GM12878 (cell line): Measurements from ENCODE around the gene FHOD3. TPM values are rescaled to one million over a fixed set of nuclear protein-coding genes. Genes with fewer than 3 reads are reported as not detected.

ENCODE experiments used
- ATAC-seq: fragments of 200-7000 bp; cut with Tn5 transposase; 3 replicates; pipeline ENCODE4 v1.9.1; 2020; ENCODE audit warnings: mild to moderate bottlenecking, moderate library complexity
- BruUV-seq: library from RNA; stranded (reverse); fragments of 400-500 nt; replicated peaks from 2 replicates; lab custom pipeline; 2021; lab: Mats Ljungman, UMichigan
- CTCF ChIA-PET: fragments of 300-600 bp; sonication (Branson Sonifier 250); formaldehyde crosslinking; extraction: SDS; loops from one replicate; lab custom pipeline; 2021; ENCODE audit warnings: inconsistent platforms; lab: Yijun Ruan, JAX
- POLR2A ChIA-PET: fragments of 350-600 bp; formaldehyde crosslinking; extraction: SDS; loops from one replicate; lab custom pipeline; 2021; ENCODE audit warnings: inconsistent platforms; lab: Charles Lee
- RAD21 ChIA-PET: fragments of 300-600 bp; sonication (Branson Sonifier 250); formaldehyde crosslinking; loops from one replicate; lab custom pipeline; 2023; ENCODE audit warnings: antibody characterized with exemption; ENCODE audit not compliant: unreplicated experiment; lab: Charles Lee
- SMC1A ChIA-PET: fragments of 300-600 bp; sonication (Branson Sonifier 250); formaldehyde crosslinking; loops from one replicate; lab custom pipeline; 2023; ENCODE audit not compliant: unreplicated experiment, uncharacterized antibody; lab: Charles Lee
- DNase-seq: peaks from one replicate; pipeline ENCODE4 v3.0.0-alpha.2; 2011; ENCODE audit warnings: low read depth, low spot score
- FAIRE-seq: peaks from 3 replicates; lab custom pipeline; 2011; peaks lifted over from hg19 to GRCh38; lab: Jason Lieb, UNC
- H2AFZ ChIP-seq: 2 replicates; pipeline ENCODE4 v1.6.0; 2011; ENCODE audit warnings: low read depth, low read length, control low read depth; ENCODE audit not compliant: control insufficient read depth
- H3K27ac ChIP-seq: 2 replicates; pipeline ENCODE4 v1.5.1; 2011; ENCODE audit warnings: control low read depth; ENCODE audit not compliant: control insufficient read depth, insufficient read depth
- H3K27me3 ChIP-seq, 2 experiments: replicated peaks in 1 of 2; 2 replicates each; pipeline versions ENCODE4 v1.6.0 to v1.6.1; 2011; ENCODE audit warnings: low read length in 1 of 2; ENCODE audit not compliant: control insufficient read depth in 2 of 2, insufficient read depth in 2 of 2
- H3K36me3 ChIP-seq, 2 experiments: 2 replicates each; pipeline ENCODE4 v1.5.1; 2011; ENCODE audit warnings: low read length in 1 of 2; ENCODE audit not compliant: control insufficient read depth in 2 of 2, insufficient read depth in 2 of 2
- H3K4me1 ChIP-seq: 2 replicates; pipeline ENCODE4 v1.6.1; 2011; ENCODE audit warnings: mild to moderate bottlenecking, low read length, moderate library complexity, mixed read lengths; ENCODE audit not compliant: control insufficient read depth, insufficient read depth
- H3K4me2 ChIP-seq: 2 replicates; pipeline ENCODE4 v1.6.0; 2011; ENCODE audit warnings: control low read depth; ENCODE audit not compliant: control insufficient read depth, insufficient read depth
- H3K4me3 ChIP-seq: fragments of 200-600 bp; sonication (generic); 2 replicates; pipeline ENCODE4 v1.5.1; 2016
- H3K79me2 ChIP-seq: 2 replicates; pipeline ENCODE4 v1.6.0; 2011; ENCODE audit warnings: low read length; ENCODE audit not compliant: control insufficient read depth, insufficient read depth
- H3K9ac ChIP-seq: 2 replicates; pipeline ENCODE4 v1.8.0; 2011; ENCODE audit warnings: low read length, control low read depth, mixed read lengths; ENCODE audit not compliant: control insufficient read depth, insufficient read depth
- H3K9me3 ChIP-seq: replicated peaks from 3 replicates; pipeline ENCODE4 v1.5.1; 2011; ENCODE audit warnings: mild to moderate bottlenecking, low read length; ENCODE audit not compliant: control insufficient read depth, insufficient read depth
- H4K20me1 ChIP-seq: 2 replicates; pipeline ENCODE4 v1.6.0; 2011; ENCODE audit not compliant: control insufficient read depth, insufficient read depth
- BACH1 ChIP-seq: fragments of 450-650 bp; IDR thresholded peaks from 2 replicates; pipeline ENCODE4 v1.6.1; 2017; ENCODE audit warnings: mild to moderate bottlenecking, borderline replicate concordance
- BHLHE40 ChIP-seq, 2 experiments: fragments of 450-650 bp in 1 of 2; IDR thresholded peaks; 2 replicates each; pipeline ENCODE4 v1.6.1; 2011 to 2017; ENCODE audit warnings: low read depth in 2 of 2, borderline replicate concordance in 1 of 2, improper control_type of control experiment in 1 of 2, low read length in 1 of 2, mild to moderate bottlenecking in 1 of 2
- CHD2 ChIP-seq: IDR thresholded peaks from 2 replicates; pipeline ENCODE4 v1.6.1; 2011; ENCODE audit warnings: low read depth, low read length, improper control_type of control experiment, borderline replicate concordance
- IKZF1 ChIP-seq: fragments of 450-650 bp; conservative IDR thresholded peaks from 2 replicates; pipeline ENCODE4 v1.6.1; 2017; ENCODE audit warnings: antibody characterized with exemption, mild to moderate bottlenecking
- IKZF2 ChIP-seq, 2 experiments: fragments of 450-650 bp; IDR thresholded peaks; 2 replicates each; pipeline ENCODE4 v1.6.1; 2017; ENCODE audit warnings: mild to moderate bottlenecking in 2 of 2, moderate library complexity in 2 of 2
- MEF2B ChIP-seq: fragments of 450-650 bp; IDR thresholded peaks from 2 replicates; pipeline ENCODE4 v1.6.1; 2018; ENCODE audit warnings: mild to moderate bottlenecking, moderate library complexity; ENCODE audit not compliant: partially characterized antibody, poor library complexity, severe bottlenecking
- MYB ChIP-seq: fragments of 150-350 bp; IDR thresholded peaks from 2 replicates; pipeline ENCODE4 v1.6.1; 2014; ENCODE audit warnings: mild to moderate bottlenecking, low read depth, low read length, borderline replicate concordance
- RB1 ChIP-seq: fragments of 450-650 bp; formaldehyde crosslinking; IDR thresholded peaks from 2 replicates; pipeline ENCODE4 v1.6.1; 2017; ENCODE audit warnings: mild to moderate bottlenecking, borderline replicate concordance
- RELA ChIP-seq: fragments of 450-650 bp; IDR thresholded peaks from 2 replicates; pipeline ENCODE4 v1.8.0; 2014; ENCODE audit warnings: borderline replicate concordance; ENCODE audit not compliant: partially characterized antibody
- SIN3A ChIP-seq: IDR thresholded peaks from 2 replicates; pipeline ENCODE4 v1.6.1; 2012; ENCODE audit warnings: low read depth, low read length, improper control_type of control experiment
- SUZ12 ChIP-seq: fragments of 200-600 bp; sonication (generic); IDR thresholded peaks from one replicate; pipeline ENCODE4 v1.6.1; 2018; ENCODE audit warnings: antibody characterized with exemption, mild to moderate bottlenecking; ENCODE audit not compliant: unreplicated experiment
- TAF1 ChIP-seq: IDR thresholded peaks from 2 replicates; pipeline ENCODE4 v1.6.1; 2011; ENCODE audit warnings: mild to moderate bottlenecking, low read depth, low read length, borderline replicate concordance
- TBL1XR1 ChIP-seq: IDR thresholded peaks from 2 replicates; pipeline ENCODE4 v1.6.1; 2012; ENCODE audit warnings: low read depth, low read length, improper control_type of control experiment
- TCF12 ChIP-seq: IDR thresholded peaks from 2 replicates; pipeline ENCODE4 v1.6.1; 2011; ENCODE audit warnings: low read depth, mild to moderate bottlenecking, low read length
- ZNF207 ChIP-seq: fragments of 450-650 bp; IDR thresholded peaks from 2 replicates; pipeline ENCODE4 v1.6.1; 2014; ENCODE audit warnings: antibody characterized with exemption, mild to moderate bottlenecking, borderline replicate concordance
- WGBS: methylation state at CpG from one replicate; pipeline ENCODE4 v1.1.6; 2016; ENCODE audit warnings: low lambda C conversion rate; ENCODE audit not compliant: insufficient replicate concordance, insufficient coverage; ENCODE audit errors: missing lambda C conversion rate; 5-methylcytosine and 5-hydroxymethylcytosine counted together
- in situ Hi-C: fragments of 300-500 bp; cut with MboI; formaldehyde crosslinking; loops from 9 replicates; pipeline ENCODE4 v1.14.3; 2018; ENCODE audit warnings: mixed read lengths
- intact Hi-C: fragments of 100-400 bp; cut with micrococcal nuclease; formaldehyde crosslinking; loops from one replicate; pipeline ENCODE4 v1.14.2; 2022; ENCODE audit not compliant: unreplicated experiment
- polyA plus RNA-seq, 11 experiments: library from polyadenylated mRNA; depleted of rRNA in 4 of 11; unstranded in 6 of 11; stranded (reverse) in 5 of 11; fragments of >200 nt; fragmentation: Nextera tagmentation in 4 of 11; fragmentation: Illumina TruSeq in 1 of 11; extraction: Ambion mirVana in 4 of 11; extraction: Trizol in 1 of 11; gene quantifications; 1 replicate in 1 of 11; 2 replicates in 10 of 11; pipeline versions ENCODE4 v1.2.1 to v1.2.3, GENCODE V29; 2011 to 2016; ENCODE audit warnings: inconsistent platforms in 2 of 11, missing spikeins in 2 of 11, low read depth in 1 of 11
- total RNA-seq, 4 experiments: library from RNA; depleted of rRNA in 3 of 4; stranded (reverse); fragments of >200 nt in 3 of 4; fragmentation: Illumina TruSeq in 1 of 4; extraction: Trizol in 1 of 4; gene quantifications; 2 replicates each; pipeline versions ENCODE4 v1.2.1 to v1.2.3, GENCODE V29; 2013 to 2021
- TF ChIP-seq, protein P1 (sequence below), 3 experiments: IDR thresholded peaks in 2 of 3; conservative IDR thresholded peaks in 1 of 3; 2 replicates each; pipeline ENCODE4 v1.5.1; 2011; ENCODE audit warnings: low read depth in 3 of 3, low read length in 3 of 3, mild to moderate bottlenecking in 3 of 3, control low read depth in 2 of 3, moderate library complexity in 2 of 3, inconsistent platforms in 1 of 3, mixed read lengths in 1 of 3; ENCODE audit not compliant: control insufficient read depth in 2 of 3, insufficient read depth in 1 of 3; ENCODE audit errors: extremely low read depth in 1 of 3

FHOD3 gene
- total and polyA plus RNA-seq, 10 of the 15 experiments (the other 5 are each of a cell fraction or from before 2014, with no cell fraction given): 0.77 to 26.7 (median 10.4) TPM

DNA sequence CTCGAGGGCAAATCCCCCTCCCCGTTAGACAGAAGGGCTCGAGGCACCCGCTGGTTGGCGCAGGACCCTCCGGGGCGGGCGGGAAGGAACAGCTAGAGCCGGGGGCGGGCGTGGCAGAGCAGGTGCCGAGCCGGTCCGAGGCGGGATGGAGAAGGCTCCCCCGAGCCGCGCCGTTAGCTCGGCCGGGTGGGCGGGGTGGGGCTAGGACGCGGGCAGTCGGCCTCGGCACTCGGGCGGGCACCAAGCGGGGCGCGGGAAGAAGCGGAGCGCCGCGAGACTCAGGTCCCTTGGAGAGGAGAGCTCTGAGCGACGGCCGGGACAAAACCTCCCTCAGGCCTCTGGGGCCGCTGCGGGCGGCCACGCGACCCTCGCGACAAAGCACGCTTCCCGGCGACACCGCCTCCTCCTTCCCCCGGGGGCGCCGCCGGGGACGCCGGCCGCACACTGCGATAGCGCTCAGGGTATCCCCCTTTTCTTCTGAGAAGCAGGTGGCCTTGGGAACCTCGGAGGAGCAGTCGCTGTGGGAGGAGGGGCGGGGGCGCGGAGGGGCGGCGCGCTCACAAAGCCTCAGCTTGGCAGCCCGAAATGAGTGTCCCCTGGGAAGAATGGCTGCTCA is 721 bp downstream of the FHOD3 start:
- peak; percentile 60 for ATAC-seq

More for the DNA sequence above, 721 bp downstream of the FHOD3 start:
- FAIRE-seq (no peak), DNase-seq (no peak)
- in situ Hi-C loops (no loop called here), intact Hi-C loops (loop anchor here (2.0 to 10.0 kb wide), 3 partner anchors 69 to 367 kb away; no protein-coding TSS in a partner anchor)
- Histone ChIP-seq H3K4me3 (peak overlapping the region; percentile 60; the same call in 1 of the 2 replicates), H3K4me1 (no peaks in the 10 kb centered on the region), H3K79me2 (peaks cover 14% of the 10 kb centered on the region), H3K9me3 (no peaks in the 10 kb centered on the region), H3K27ac (no peak overlapping the region), H3K4me2 (peak overlapping the region; percentile 82), H3K9ac (peak overlapping the region; percentile 39; the same call in 1 of the 2 replicates), H2AFZ (peak overlapping the region; percentile 51), H3K27me3 (peaks cover 0 to 4% of the 10 kb centered on the region in 2 experiments; a peak in 2 of 4 replicates), H4K20me1 (no peaks in the 10 kb centered on the region), H3K36me3 (no peaks in the 10 kb centered on the region)
- 10% methylated on average over 27 of the region's 67 CpGs for WGBS
- CTCF ChIA-PET: interaction anchor here (0.7 to 3.6 kb wide), 13 partner anchors 10 to 274 kb away, joined by 3 to 21 read pairs (median 6); no protein-coding TSS in a partner anchor
- SMC1A ChIA-PET: interaction anchor here (0.7 to 12.6 kb wide), 15 partner anchors 9 to 274 kb away, joined by 3 to 212 read pairs (median 12); no protein-coding TSS in a partner anchor
- TF ChIP-seq TBL1XR1 (no peak), TAF1 (no peak), IKZF1 (peak; percentile 5; the same call in 1 of the 2 replicates), IKZF2 (IDR thresholded peaks at IDR 0.05) (no peak; a peak in 1 of 4 replicates), SIN3A (no peak), CHD2 (no peak), BHLHE40 (IDR thresholded peaks at IDR 0.05; ENCODE audit: borderline replicate concordance in 1 of 2, low read depth in 2 of 2, low read length in 1 of 2) (peak; percentile 43 to 75; a peak in 3 of 4 replicates), RELA (no peak), MEF2B (peak; percentile 32), RB1 (0 out of 2 replicates have a peak, but pooled peaks have one; percentile 1), SUZ12 (peak; percentile 57), BACH1 (peak; percentile 94; the same call in 1 of the 2 replicates), MYB (no peak), ZNF207 (no peak), TCF12 (no peak)
- TF ChIP-seq, protein P1, sequence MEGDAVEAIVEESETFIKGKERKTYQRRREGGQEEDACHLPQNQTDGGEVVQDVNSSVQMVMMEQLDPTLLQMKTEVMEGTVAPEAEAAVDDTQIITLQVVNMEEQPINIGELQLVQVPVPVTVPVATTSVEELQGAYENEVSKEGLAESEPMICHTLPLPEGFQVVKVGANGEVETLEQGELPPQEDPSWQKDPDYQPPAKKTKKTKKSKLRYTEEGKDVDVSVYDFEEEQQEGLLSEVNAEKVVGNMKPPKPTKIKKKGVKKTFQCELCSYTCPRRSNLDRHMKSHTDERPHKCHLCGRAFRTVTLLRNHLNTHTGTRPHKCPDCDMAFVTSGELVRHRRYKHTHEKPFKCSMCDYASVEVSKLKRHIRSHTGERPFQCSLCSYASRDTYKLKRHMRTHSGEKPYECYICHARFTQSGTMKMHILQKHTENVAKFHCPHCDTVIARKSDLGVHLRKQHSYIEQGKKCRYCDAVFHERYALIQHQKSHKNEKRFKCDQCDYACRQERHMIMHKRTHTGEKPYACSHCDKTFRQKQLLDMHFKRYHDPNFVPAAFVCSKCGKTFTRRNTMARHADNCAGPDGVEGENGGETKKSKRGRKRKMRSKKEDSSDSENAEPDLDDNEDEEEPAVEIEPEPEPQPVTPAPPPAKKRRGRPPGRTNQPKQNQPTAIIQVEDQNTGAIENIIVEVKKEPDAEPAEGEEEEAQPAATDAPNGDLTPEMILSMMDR (IDR thresholded peaks at IDR 0.05 in 2 of 3, conservative IDR thresholded peaks at IDR 0.05 in 1 of 3; ENCODE audit: control insufficient read depth in 2 of 3, extremely low read depth in 1 of 3, insufficient read depth in 1 of 3, low read depth in 3 of 3, low read length in 3 of 3): no peak
- RAD21 ChIA-PET: interaction anchor here (0.6 to 14.2 kb wide), 30 partner anchors 8 to 815 kb away, joined by 3 to 203 read pairs (median 6); no protein-coding TSS in a partner anchor
- POLR2A ChIA-PET: interaction anchor here (0.5 to 6.4 kb wide), 18 partner anchors 9 to 319 kb away, joined by 3 to 51 read pairs (median 3); no protein-coding TSS in a partner anchor
- no TSS peak for BruUV-seq
